B cell (primary cell): ENCODE data around the gene KEL. TPM values are rescaled to one million over a fixed set of nuclear protein-coding genes. Genes with fewer than 3 reads are reported as not detected.

Source experiments
- ATAC-seq: fragments of 200-7000 bp; cut with Tn5 transposase; one replicate; pipeline ENCODE4 v1.10.0; 2021; ENCODE audit warnings: low read depth, mild to moderate bottlenecking, moderate number of reproducible peaks, moderate library complexity
- CTCF ChIA-PET: fragments of 350-600 bp; sonication (Branson Sonifier 250); formaldehyde crosslinking; loops from one replicate; lab custom pipeline; 2021; ENCODE audit warnings: antibody characterized with exemption, inconsistent platforms; lab: Charles Lee
- POLR2A ChIA-PET: fragments of 350-600 bp; sonication (Branson Sonifier 250); formaldehyde crosslinking; loops from one replicate; lab custom pipeline; 2021; ENCODE audit warnings: antibody characterized with exemption; lab: Charles Lee
- DNase-seq: peaks from one replicate; pipeline ENCODE4 v3.0.0; 2013
- H2AFZ ChIP-seq: 2 replicates; pipeline ENCODE4 v1.6.1; 2012; ENCODE audit warnings: mild to moderate bottlenecking, low read depth, low read length; ENCODE audit not compliant: insufficient read depth, poor library complexity, severe bottlenecking
- H3K27ac ChIP-seq, 2 donors: 1 replicate in 1 of 2; 2 replicates in 1 of 2; pipeline ENCODE4 v1.5.1; 2012 to 2013; ENCODE audit warnings: low read length in 2 of 2, mild to moderate bottlenecking in 2 of 2, moderate library complexity in 1 of 2
- H3K27me3 ChIP-seq, 4 experiments: fragments of 200-600 bp in 1 of 4; sonication (generic) in 1 of 4; replicated peaks in 1 of 4; 1 replicate in 2 of 4; 2 replicates in 2 of 4; pipeline versions ENCODE4 v1.6.1 to v1.7.0; 2013 to 2016; ENCODE audit warnings: low read length in 3 of 4, mild to moderate bottlenecking in 2 of 4, mixed read lengths in 1 of 4, moderate library complexity in 1 of 4; ENCODE audit not compliant: insufficient read depth in 4 of 4, control insufficient read depth in 3 of 4; ENCODE audit errors: control extremely low read depth in 1 of 4
- H3K36me3 ChIP-seq, 2 experiments: replicated peaks in 1 of 2; 1 replicate in 1 of 2; 2 replicates in 1 of 2; pipeline versions ENCODE4 v1.6.1 to v1.7.1; 2013; ENCODE audit warnings: low read length in 1 of 2; ENCODE audit not compliant: insufficient read depth in 2 of 2, control insufficient read depth in 1 of 2; ENCODE audit errors: control extremely low read depth in 1 of 2, extremely low read depth in 1 of 2
- H3K4me1 ChIP-seq, 2 donors: fragments of 200-600 bp in 1 of 2; sonication (generic) in 1 of 2; 1 replicate in 1 of 2; 2 replicates in 1 of 2; pipeline versions ENCODE4 v1.5.1 to v1.6.1; 2013 to 2017; ENCODE audit warnings: low read length in 2 of 2; ENCODE audit not compliant: control insufficient read depth in 2 of 2, insufficient read depth in 2 of 2
- H3K4me2 ChIP-seq: replicated peaks from 2 replicates; pipeline ENCODE3; 2012; ENCODE audit warnings: mild to moderate bottlenecking, low read depth, low read length; ENCODE audit not compliant: poor library complexity, severe bottlenecking
- H3K4me3 ChIP-seq, 5 experiments: fragments of 200-600 bp in 1 of 5; sonication (generic) in 1 of 5; 1 replicate in 3 of 5; 2 replicates in 2 of 5; pipeline versions ENCODE4 v1.5.1 to v1.7.0; 2011 to 2016; ENCODE audit warnings: low read length in 4 of 5, mild to moderate bottlenecking in 4 of 5, low read depth in 2 of 5, control low read depth in 1 of 5, moderate library complexity in 1 of 5; ENCODE audit not compliant: insufficient read depth in 1 of 5; ENCODE audit errors: control extremely low read depth in 1 of 5, extremely low read depth in 1 of 5
- H3K79me2 ChIP-seq: fragments of 200-600 bp; sonication (generic); one replicate; pipeline ENCODE4 v1.6.0; 2016; ENCODE audit warnings: low read length; ENCODE audit not compliant: control insufficient read depth, insufficient read depth
- H3K9ac ChIP-seq: fragments of 200-600 bp; sonication (generic); 2 replicates; pipeline ENCODE4 v1.6.1; 2017; ENCODE audit warnings: mild to moderate bottlenecking, low read length, moderate library complexity
- H3K9me3 ChIP-seq, 3 donors: one replicate each; pipeline versions ENCODE4 v1.6.1 to v1.7.1; 2013; ENCODE audit warnings: low read length in 2 of 3; ENCODE audit not compliant: control insufficient read depth in 2 of 3, insufficient read depth in 1 of 3; ENCODE audit errors: control extremely low read depth in 1 of 3
- H4K20me1 ChIP-seq: 2 replicates; pipeline ENCODE4 v1.6.0; 2012; ENCODE audit warnings: mild to moderate bottlenecking, low read length; ENCODE audit not compliant: insufficient read depth, control insufficient read depth, poor library complexity, severe bottlenecking
- H3K27ac Mint-ChIP-seq: one replicate; pipeline ENCODE4 v1.8.0; 2021; ENCODE audit warnings: mixed read lengths
- H3K27me3 Mint-ChIP-seq: one replicate; pipeline ENCODE4 v1.8.0; 2021; ENCODE audit warnings: mixed read lengths
- H3K4me1 Mint-ChIP-seq: one replicate; pipeline ENCODE4 v1.8.0; 2021; ENCODE audit warnings: mixed read lengths
- H3K4me3 Mint-ChIP-seq: one replicate; pipeline ENCODE4 v1.8.0; 2021; ENCODE audit warnings: mixed read lengths
- H3K9me3 Mint-ChIP-seq: one replicate; pipeline ENCODE4 v1.8.0; 2022; ENCODE audit warnings: mixed read lengths; ENCODE audit not compliant: insufficient read depth
- CTCF ChIP-seq: fragments of 200-600 bp; IDR thresholded peaks from one replicate; pipeline ENCODE4 v1.8.0; 2022; ENCODE audit warnings: antibody characterized with exemption, mild to moderate bottlenecking
- EZH2 ChIP-seq: IDR thresholded peaks from 2 replicates; pipeline ENCODE4 v1.6.1; 2012; ENCODE audit warnings: borderline replicate concordance, low read depth, mild to moderate bottlenecking, moderate library complexity, low read length; ENCODE audit not compliant: insufficient read depth, poor library complexity, severe bottlenecking
- WGBS: methylation state at CpG from one replicate; pipeline ENCODE4 v1.1.5; 2013; ENCODE audit warnings: missing lambda C conversion rate; ENCODE audit not compliant: insufficient coverage; 5-methylcytosine and 5-hydroxymethylcytosine counted together
- intact Hi-C: fragments of 100-400 bp; cut with micrococcal nuclease; formaldehyde crosslinking; loops from one replicate; pipeline ENCODE4 v1.10.0; 2022
- polyA plus RNA-seq: library from polyadenylated mRNA; depleted of rRNA; stranded (reverse); fragments of >200 nt; gene quantifications from 2 replicates; pipeline ENCODE4 v1.2.3, GENCODE V29; 2012
- total RNA-seq, 2 donors: library from RNA; stranded (reverse); fragments of 120-200 nt in 1 of 2; gene quantifications; 1 replicate in 1 of 2; 2 replicates in 1 of 2; pipeline versions ENCODE4 v1.2.3 to v1.2.4, GENCODE V29; 2013 to 2022

KEL gene
- total and polyA plus RNA-seq, 2 donors (not counting 1 experiment from before 2014, with no cell fraction given), result 0.27 to 0.71 TPM

GRCh38 chr7:142998966-142999365 lies 36.8 kb upstream of the KEL start:
- no peak overlapping the region for H3K4me3 ChIP-seq
- ChIA-PET POLR2A (no interaction called here), CTCF (interaction anchor here (0.9 to 24.7 kb wide), 9 partner anchors 10 to 395 kb away, joined by 3 to 809 read pairs (median 4); partner anchors contain the start of gene TAS2R40)
- H3K36me3 ChIP-seq, result no peaks in the 10 kb centered on the region
- H3K9me3 Mint-ChIP-seq, result no peaks in the 10 kb centered on the region
- H3K27ac ChIP-seq, result no peak overlapping the region
- no peak for ATAC-seq
- no peak for DNase-seq
- intact Hi-C loops, result no loop called here
- H2AFZ ChIP-seq, result no peak overlapping the region
- no peaks in the 10 kb centered on the region for H4K20me1 ChIP-seq
- H3K4me1 Mint-ChIP-seq, result peaks cover 17% of the 10 kb centered on the region
- no peak overlapping the region for H3K4me3 Mint-ChIP-seq
- peaks cover 5 to 10% of the 10 kb centered on the region in 2 donors for H3K4me1 ChIP-seq
- no peaks in the 10 kb centered on the region for H3K27me3 Mint-ChIP-seq
- no peak overlapping the region for H3K9ac ChIP-seq
- no peaks in the 10 kb centered on the region for H3K9me3 ChIP-seq
- no peaks in the 10 kb centered on the region for H3K79me2 ChIP-seq
- no peaks in the 10 kb centered on the region for H3K27me3 ChIP-seq
- WGBS, result 100% methylated on average over 1 of the region's 6 CpGs
- no peak overlapping the region for H3K4me2 ChIP-seq
- no peak overlapping the region for H3K27ac Mint-ChIP-seq
- no peak for TF ChIP-seq CTCF

- Histone ChIP-seq H4K20me1 (no peaks in the 10 kb centered on the region), H3K9ac (no peak overlapping the region), H3K4me1 (no peaks in the 10 kb centered on the region), H3K9me3 (no peaks in the 10 kb centered on the region), H3K27me3 (no peaks in the 10 kb centered on the region), H3K79me2 (no peaks in the 10 kb centered on the region), H3K4me3 (no peak overlapping the region), H3K4me2 (no peak overlapping the region), H3K27ac (no peak overlapping the region), H2AFZ (no peak overlapping the region), H3K36me3 (no peaks in the 10 kb centered on the region)
- H3K4me1 Mint-ChIP-seq, result peaks cover 10% of the 10 kb centered on the region
- no peak overlapping the region for H3K27ac Mint-ChIP-seq
- intact Hi-C loops, result no loop called here
- DNase-seq, result no peak
- TF ChIP-seq EZH2 (no peak), CTCF (no peak)
- ChIA-PET CTCF (interaction anchor here (1.1 to 24.7 kb wide), 5 partner anchors 16 to 365 kb away, joined by 3 to 809 read pairs (median 3); partner anchors contain the start of gene TAS2R40), POLR2A (no interaction called here)
- H3K4me3 Mint-ChIP-seq, result no peak overlapping the region
- no peak for ATAC-seq
- H3K9me3 Mint-ChIP-seq, result peaks cover 5% of the 10 kb centered on the region
- no CpG with 5 or more reads among the region's 4 CpGs for WGBS
- H3K27me3 Mint-ChIP-seq, result peaks cover 9% of the 10 kb centered on the region
Measured at GRCh38 chr7:142997456-142997989, 35.4 kb upstream of the KEL start.
